ENCODE results near the gene EPHA3. TPM values are rescaled to one million over a fixed set of nuclear protein-coding genes. Genes with fewer than 3 reads are reported as not detected.

The EPHA3 gene
- total and polyA plus RNA-seq, 10 of the 15 experiments (the other 5 are each of a cell fraction or from before 2014, with no cell fraction given), result 0.03 to 39.0 (median 0.07) TPM; not detected in 4

GRCh38 chr3:89436846-89437245 is 329.4 kb downstream of the EPHA3 start:
- DNase-seq (ENCODE audit: low read depth, low spot score) (no peak), ATAC-seq (no peak), FAIRE-seq (no peak)
- Histone ChIP-seq H3K36me3 (ENCODE audit: control insufficient read depth in 2 of 2, insufficient read depth in 2 of 2, low read length in 1 of 2) (no peaks in the 10 kb centered on the region), H3K4me3 (no peak overlapping the region), H3K9ac (ENCODE audit: control insufficient read depth, insufficient read depth, low read length) (no peak overlapping the region), H3K4me1 (ENCODE audit: control insufficient read depth, insufficient read depth, low read length) (no peaks in the 10 kb centered on the region), H3K4me2 (ENCODE audit: control insufficient read depth, insufficient read depth) (no peak overlapping the region), H4K20me1 (ENCODE audit: control insufficient read depth, insufficient read depth) (no peaks in the 10 kb centered on the region), H3K9me3 (replicated peaks; ENCODE audit: control insufficient read depth, insufficient read depth, low read length) (no peaks in the 10 kb centered on the region), H2AFZ (ENCODE audit: control insufficient read depth, low read depth, low read length) (no peak overlapping the region), H3K27me3 (replicated peaks in 1 of 2; ENCODE audit: control insufficient read depth in 2 of 2, insufficient read depth in 2 of 2, low read length in 1 of 2) (no peaks in the 10 kb centered on the region), H3K27ac (ENCODE audit: control insufficient read depth, insufficient read depth) (no peak overlapping the region), H3K79me2 (ENCODE audit: control insufficient read depth, insufficient read depth, low read length) (no peaks in the 10 kb centered on the region)
- no peak for TF ChIP-seq WRNIP1 (IDR thresholded peaks at IDR 0.05; ENCODE audit: borderline replicate concordance, low read depth, low read length)
- TF ChIP-seq EED (IDR thresholded peaks at IDR 0.05; ENCODE audit: low read depth), result no peak
- no peak for TF ChIP-seq KDM1A (IDR thresholded peaks at IDR 0.05; ENCODE audit: borderline replicate concordance)
- TF ChIP-seq EZH2 (IDR thresholded peaks at IDR 0.05; ENCODE audit: borderline replicate concordance, control insufficient read depth, low read depth, low read length), result no peak
- TF ChIP-seq MTA2 (IDR thresholded peaks at IDR 0.05; ENCODE audit: low read depth), result no peak
- no peak for TF ChIP-seq ZSCAN29 (IDR thresholded peaks at IDR 0.05)
- no peak for TF ChIP-seq TCF7 (IDR thresholded peaks at IDR 0.05; ENCODE audit: borderline replicate concordance)
- TF ChIP-seq ZNF592 (IDR thresholded peaks at IDR 0.05), result no peak
- TF ChIP-seq SUPT20H (IDR thresholded peaks at IDR 0.05; ENCODE audit: borderline replicate concordance, control insufficient read depth, low read depth, low read length), result no peak
- TF ChIP-seq, protein P1, sequence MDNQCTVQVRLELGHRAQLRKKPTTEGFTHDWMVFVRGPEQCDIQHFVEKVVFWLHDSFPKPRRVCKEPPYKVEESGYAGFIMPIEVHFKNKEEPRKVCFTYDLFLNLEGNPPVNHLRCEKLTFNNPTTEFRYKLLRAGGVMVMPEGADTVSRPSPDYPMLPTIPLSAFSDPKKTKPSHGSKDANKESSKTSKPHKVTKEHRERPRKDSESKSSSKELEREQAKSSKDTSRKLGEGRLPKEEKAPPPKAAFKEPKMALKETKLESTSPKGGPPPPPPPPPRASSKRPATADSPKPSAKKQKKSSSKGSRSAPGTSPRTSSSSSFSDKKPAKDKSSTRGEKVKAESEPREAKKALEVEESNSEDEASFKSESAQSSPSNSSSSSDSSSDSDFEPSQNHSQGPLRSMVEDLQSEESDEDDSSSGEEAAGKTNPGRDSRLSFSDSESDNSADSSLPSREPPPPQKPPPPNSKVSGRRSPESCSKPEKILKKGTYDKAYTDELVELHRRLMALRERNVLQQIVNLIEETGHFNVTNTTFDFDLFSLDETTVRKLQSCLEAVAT (IDR thresholded peaks at IDR 0.05), result no peak
- no peak for TF ChIP-seq TCF3 (IDR thresholded peaks at IDR 0.05; ENCODE audit: borderline replicate concordance, insufficient read depth, low read depth, low read length)
- TF ChIP-seq CBX5 (IDR thresholded peaks at IDR 0.05; ENCODE audit: low read depth), result no peak
- TF ChIP-seq E2F8 (IDR thresholded peaks at IDR 0.05; ENCODE audit: low read depth, partially characterized antibody), result no peak
- TF ChIP-seq ZNF217 (IDR thresholded peaks at IDR 0.05), result no peak
- POLR2A ChIA-PET, result no interaction called here
- intact Hi-C loops (cut with micrococcal nuclease; ENCODE audit: unreplicated experiment) (no loop called here), in situ Hi-C loops (cut with MboI) (no loop called here)
- BruUV-seq (replicated peaks), result no TSS peak
- RAD21 ChIA-PET (ENCODE audit: unreplicated experiment), result no interaction called here
- CTCF ChIA-PET, result interaction anchor here (0.8 to 2.1 kb wide), 4 partner anchors 10 to 90 kb away, joined by 3 to 4 read pairs (median 3); no protein-coding TSS in a partner anchor
- SMC1A ChIA-PET (ENCODE audit: uncharacterized antibody, unreplicated experiment), result interaction anchor here (0.7 to 1.5 kb wide), 2 partner anchors 10 to 120 kb away, joined by 3 read pairs; no protein-coding TSS in a partner anchor
- WGBS (ENCODE audit: insufficient coverage, insufficient replicate concordance, low lambda C conversion rate, missing lambda C conversion rate), result 36% methylated on average over 3 of the region's 3 CpGs

Data from GM12878 (cell line).